ENCODE results near the gene HIVEP3.
A peak's percentile ranks its signal among the peaks of the same experiment; 100 is the strongest.

Gene HIVEP3

DNA sequence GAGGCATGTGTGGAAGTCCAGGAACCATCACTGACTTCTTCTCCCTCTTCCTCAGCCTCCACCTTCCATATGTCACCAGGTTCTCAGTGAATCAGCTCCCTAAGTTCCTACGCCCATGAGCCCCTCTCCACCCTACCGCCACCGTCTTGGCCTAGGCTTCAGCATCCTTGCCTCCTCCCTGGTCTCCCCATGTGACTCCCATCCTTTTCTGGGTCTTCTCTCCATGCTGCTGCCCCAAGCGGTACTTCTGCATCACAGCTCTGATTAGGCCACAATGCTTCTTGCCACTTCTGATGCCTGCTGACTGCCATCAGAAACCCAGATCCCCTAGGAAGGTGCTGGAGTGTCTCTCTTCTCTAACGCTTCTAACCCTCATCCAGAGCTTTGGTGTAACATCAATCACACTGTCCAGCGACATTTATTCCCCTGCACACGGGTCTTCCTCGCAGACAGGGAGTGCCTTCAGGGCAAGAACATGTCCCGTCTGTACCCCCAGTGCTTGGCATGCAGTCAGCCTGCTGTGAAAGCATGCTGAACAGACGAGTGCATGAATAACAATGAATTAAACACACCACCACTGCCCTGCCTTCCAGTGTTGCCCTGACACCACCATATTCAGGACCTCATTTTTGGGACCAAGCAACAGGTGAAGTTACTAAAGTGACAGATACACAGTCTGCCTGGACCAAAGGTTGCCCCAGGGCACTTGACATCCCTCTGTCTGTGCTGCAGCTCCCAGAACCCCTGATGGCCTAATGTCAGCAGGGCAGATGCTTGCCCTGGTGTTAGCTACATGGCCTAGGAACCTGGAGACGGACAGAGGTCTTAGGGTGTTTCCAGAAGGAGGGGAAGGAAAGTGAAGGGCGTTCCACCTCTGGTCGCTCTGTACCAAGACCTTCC lies 275.6 kb downstream of the HIVEP3 start:
- no peak for DNase-seq

DNA sequence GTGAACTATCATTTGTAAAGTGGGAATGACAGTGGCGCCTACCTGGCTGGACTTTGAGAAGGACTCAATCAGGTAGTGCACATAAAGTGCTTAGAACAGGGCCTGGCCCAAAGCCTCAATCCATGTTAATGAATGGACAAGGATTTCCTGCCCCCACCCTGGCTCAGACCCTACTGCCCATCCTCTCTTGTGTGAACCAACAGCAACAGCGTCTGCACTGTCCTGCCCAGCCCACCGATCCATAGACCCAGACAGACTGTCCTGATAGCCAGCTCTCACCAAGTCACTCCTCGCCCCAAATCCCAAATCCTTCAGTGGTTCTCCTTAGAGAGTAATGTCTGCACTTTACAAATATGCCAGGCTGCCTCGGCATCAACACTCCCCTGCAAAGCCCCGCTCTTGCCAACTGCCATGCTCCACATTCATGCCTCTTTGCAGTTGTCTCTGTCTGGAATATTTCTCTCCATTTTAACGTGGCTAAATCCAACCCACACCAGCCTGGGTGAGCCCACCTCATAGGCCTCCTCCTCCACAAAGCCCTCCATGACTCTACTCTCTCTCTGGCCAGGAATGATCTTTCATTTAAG lies 276.7 kb downstream of the HIVEP3 start:
- DNase-seq = no peak

DNA sequence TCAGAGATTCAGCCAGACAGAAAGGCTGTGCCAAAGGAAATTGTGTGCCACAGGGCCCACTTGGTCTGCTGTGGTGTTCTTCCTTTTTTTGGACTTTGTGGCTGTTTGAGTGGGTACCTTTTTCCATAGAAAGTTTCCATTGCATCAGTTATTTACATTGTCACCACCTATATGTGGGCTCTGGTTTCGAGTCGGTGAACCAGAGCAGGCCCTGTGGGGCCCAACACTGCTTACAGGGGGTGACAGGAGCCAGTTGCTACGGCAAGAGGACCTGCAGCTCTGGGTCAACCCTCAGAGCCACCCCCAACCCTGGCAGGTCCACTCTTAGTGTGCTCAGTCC lies 277.3 kb downstream of the HIVEP3 start:
- DNase-seq = peak; percentile 71

DNA sequence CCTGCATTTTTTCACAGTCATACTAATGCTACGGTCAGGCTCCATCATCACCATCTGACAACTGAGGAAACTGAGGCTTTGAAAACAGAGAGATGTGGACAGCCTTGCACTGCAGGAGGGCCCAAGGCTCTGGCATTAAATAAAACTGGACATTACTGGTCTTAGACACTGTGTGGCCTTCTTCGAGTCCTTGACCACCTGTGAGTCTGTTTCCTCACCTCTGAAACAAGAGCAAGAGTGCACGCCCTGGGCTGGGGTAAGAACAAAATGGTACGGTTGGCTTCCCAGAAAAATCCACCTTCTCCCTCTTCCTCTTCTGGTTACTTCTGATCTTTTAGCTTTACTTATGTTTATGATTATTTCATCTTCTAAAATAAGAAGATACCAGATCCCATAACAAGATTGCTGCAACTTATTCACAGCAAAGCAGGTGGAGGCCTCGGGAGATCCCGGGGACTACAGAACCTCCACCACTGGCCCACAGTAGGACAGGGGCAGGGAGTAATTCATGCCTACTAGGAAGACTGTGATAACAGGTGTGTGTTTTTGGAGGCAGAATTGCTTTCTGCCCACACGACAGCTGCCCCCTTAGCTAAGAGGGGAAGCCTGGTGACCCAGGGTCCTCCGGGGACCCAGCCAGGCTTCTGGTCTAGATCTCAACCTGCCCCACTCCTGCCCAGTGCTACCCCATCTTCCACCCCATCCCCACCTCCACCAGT lies 277.8 kb downstream of the HIVEP3 start:
- DNase-seq = no peak

DNA sequence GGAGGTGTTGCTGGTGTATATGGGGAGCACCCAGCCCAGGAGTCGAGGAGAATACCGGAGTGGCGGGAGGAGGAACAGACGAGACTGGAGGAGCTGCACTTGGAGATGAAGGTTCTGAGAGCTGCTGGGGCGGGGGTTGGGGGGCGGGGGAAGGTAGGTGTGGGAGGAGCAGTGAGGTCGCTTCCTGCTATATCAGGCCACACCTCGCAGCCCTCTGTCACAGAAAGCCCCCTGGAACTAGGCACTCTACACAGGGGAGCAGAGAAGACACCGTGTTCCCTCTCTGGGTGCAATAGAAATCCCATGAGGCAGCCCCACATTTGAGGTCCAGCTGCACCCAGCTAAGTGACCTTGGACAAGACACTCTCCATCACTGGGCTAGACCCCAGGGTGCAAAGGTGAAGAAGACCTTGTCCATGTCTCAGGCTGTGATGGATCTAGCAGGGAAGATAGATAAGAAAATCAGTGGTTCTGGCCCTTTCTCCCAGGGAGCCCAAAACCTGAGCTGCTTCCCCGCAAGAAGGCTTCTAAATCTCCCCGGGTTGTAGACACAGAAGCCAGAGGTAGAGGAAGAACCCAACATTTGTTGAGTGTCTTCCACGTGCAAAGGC lies 278.5 kb downstream of the HIVEP3 start:
- no peak for DNase-seq

DNA sequence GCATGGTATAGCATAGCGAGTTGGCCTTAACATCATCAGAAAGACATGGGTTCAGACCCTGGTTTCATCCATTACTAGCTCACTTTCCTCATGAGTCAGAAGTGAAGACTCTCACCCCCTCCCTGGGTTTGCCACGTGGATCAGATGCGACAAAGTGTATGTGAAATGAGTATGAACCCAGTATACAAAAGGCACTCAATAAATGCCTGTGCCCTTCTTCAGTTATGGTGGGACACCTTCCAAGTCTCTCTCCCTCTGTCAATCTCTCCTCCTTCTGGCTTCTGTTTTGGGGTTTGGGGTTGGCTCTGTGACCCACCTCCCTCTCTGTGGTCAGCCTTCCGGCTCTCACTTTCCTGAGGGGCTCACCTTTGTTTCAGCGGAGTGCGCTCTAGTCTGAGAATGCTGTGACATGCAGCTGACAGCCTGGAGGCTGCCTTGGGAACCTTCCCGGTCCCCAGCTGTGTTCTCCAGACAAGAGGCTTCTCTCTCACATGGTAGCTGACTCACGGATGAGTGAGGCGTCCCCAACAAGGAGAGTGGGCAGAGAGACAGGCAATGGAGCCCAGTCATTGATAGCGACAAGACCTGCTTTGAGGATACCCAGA lies 279.3 kb downstream of the HIVEP3 start:
- peak; percentile 78 for DNase-seq

DNA sequence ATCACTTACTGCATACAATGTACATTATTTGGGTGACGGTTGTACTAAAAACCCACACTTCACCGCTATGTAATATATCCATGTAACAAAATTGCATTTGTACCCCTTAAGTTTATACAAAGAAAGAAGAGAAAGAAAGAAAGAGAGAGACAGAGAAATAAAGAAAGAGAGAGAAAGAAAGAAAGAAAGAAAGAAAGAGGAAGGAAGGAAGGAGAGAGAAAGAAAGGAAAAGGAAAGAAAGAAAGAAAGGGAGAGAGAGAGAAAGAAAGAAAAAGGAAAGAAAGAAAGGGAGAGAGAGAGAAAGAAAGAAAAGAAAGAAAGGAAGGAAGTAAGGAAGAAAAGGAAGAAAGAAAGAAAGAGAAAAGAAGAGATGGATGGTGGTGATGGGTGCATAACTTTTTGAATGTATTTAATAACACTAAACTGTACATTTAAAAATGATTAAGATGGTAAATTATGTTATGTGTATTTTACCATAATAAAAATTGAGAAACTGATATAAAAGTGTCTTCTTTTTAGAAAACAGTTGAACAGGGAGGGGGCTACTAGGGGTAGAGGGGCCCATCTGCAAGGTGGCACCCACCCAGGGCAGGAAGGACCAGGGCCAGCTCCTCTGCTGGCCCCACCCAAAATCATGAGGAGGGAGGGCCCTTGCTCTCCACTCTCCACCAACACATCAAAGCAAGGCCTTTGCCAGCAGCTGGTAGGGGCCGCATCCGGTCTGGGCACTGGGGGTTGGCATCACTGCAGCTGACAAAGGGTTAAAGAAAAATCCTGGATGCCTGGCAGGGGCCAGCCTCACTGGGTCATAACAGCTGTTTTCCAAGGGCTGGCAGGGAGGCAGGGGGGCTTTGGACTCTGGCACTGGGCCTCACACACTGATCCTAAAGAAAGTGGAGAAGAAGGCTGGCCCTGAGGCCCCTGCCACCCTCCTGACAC lies 280.4 kb downstream of the HIVEP3 start:
- no peak for DNase-seq

DNA sequence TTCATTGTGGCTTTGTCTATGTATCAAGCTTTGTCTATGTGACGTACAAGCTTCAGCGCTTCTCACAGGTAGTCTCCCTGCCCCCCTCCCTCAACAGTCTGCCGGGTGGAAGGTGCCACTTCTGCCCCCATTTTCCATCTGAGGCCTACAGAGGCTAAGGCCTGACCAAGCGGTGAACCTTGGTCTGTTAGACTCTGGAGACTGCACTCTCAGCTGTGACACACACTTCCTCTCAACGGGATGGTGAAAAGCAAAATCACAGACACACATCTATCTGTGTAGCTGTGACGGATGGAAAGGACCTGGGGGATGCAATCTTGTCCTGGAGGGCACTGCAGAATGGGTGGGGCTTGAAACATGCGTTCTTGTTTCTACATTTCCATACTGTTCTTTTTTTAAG lies 281.4 kb downstream of the HIVEP3 start:
- DNase-seq = no peak

DNA sequence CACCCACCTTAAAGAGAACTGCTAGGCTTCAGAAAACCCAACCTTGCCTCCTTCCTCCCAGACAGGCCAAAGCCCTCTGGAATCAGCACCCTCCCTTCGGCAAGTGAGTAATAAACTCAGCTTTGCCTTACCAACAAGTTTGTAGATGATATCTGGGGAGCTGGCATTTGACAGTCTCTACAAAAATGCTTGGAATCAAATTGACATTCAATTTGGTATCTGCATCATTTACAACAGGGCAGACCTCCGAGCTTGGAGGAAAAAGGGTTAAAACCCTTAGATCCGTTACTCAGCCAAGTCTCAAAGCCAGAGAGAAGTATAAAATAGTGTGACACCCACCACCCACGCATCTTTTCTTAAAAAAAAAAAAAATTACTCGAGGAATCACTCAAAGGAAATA lies 285.0 kb downstream of the HIVEP3 start:
- no peak for DNase-seq

DNA sequence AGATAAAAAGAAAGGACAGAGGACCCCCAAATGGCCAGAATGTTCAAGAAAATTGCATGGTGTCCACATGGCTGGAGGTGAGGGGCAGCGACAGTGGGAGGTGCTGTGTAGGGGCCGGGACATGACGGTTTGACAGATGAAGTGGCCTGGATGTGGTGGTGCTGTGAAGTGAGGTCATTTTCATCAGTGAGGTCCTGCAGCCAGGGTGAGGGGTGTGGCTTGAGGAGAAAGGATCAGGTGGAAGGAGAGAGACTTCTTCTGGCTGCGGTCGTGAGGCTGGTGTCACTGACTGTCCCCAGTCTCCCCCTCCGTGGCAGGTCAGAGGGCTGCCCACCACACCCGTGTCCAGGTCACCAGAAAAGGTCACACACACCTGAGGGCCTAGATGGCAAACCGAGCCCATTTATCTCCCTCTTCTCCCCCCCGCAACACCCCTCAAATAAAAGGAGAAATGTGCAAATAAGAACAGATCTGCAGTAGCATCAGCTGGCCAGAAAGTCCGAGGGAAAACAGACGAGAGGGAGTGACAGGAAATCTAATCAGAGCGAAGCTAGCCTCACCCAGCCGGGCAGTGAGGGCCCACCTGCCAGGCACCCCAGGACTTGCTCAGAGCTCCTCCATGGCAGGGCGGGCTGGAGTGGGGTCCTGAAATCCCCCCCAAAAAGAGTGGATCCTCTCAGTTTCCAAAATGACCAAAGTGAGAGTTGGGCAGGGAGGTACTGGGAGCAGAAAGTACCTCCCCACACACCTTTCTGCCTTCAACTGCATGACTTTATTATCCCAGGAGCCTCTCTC lies 285.7 kb downstream of the HIVEP3 start:
- DNase-seq = no peak

DNA sequence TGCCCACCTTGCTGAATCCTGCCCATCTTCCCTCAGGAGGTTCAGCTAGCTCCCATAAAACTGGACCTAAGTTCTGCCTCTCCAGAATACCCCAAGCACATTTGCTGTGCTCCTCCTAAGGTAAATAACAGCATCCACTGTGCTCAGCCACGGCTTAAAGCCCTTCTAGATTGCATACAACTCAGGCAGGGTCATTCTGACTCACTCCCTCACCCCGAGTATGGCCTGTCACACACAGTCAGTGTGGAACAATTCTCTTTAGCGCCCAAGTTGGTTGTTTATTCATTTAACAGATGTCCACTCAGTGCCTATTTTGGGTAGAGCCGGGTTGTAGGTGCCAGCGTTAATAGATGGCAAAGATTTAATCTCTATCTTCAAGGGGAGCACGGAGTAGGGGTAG lies 286.8 kb downstream of the HIVEP3 start:
- DNase-seq = no peak

DNA sequence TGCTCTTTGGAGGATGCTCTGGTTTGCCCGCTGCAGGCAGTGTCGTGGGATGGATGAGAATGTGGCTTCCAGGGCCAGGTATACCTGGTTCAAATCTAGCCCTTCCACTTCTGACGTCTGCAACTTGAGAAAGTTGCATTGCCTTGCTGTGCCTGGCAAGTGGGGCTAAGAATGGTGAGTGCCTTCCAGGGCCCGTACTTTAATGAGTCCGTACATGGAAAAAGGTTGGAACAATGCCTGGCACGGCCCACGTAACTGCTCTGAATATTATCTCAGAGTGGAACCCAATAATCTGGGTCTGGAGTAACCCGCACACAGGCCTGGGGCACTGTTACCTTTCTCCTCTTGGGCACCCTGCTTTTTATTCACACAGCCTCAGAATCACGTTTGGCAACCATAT lies 287.6 kb downstream of the HIVEP3 start:
- no peak for DNase-seq

DNA sequence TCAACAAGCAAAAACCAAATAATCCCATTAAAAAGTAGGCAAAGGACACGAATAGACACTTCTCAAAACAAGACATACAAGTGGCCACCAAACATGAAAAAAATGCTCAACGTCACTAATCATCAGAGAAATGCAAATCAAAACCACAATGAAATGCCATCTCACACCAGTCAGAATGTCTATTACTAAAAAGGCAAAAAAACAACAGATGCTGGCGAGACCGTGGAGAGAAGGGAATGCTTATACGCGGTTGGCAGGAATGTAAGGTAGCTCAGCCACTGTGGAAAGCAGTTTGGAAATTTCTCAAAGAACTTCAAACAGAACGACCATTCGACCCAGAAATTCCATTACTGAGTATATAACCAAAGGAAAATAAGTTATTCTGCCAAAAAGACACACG lies 289.2 kb downstream of the HIVEP3 start:
- DNase-seq = no peak

DNA sequence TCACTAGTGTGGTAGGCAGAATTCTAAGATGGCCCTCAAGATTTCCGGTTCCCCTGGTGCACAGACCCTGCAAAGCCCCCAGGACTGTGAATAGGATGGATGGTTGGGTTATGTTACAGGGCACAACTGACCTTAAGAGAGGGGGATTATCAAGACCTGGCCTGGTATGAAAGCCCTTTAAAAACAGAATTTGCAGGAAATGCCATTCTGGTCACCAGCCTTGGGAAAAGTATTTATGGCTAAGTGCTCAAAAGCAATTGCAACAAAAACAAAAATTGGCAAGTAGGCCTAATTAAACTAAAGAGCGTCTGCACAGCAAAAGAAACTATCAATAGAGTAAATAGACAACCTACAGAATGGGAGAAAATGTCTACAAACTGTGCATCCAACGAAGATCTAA lies 289.6 kb downstream of the HIVEP3 start:
- DNase-seq = no peak

DNA sequence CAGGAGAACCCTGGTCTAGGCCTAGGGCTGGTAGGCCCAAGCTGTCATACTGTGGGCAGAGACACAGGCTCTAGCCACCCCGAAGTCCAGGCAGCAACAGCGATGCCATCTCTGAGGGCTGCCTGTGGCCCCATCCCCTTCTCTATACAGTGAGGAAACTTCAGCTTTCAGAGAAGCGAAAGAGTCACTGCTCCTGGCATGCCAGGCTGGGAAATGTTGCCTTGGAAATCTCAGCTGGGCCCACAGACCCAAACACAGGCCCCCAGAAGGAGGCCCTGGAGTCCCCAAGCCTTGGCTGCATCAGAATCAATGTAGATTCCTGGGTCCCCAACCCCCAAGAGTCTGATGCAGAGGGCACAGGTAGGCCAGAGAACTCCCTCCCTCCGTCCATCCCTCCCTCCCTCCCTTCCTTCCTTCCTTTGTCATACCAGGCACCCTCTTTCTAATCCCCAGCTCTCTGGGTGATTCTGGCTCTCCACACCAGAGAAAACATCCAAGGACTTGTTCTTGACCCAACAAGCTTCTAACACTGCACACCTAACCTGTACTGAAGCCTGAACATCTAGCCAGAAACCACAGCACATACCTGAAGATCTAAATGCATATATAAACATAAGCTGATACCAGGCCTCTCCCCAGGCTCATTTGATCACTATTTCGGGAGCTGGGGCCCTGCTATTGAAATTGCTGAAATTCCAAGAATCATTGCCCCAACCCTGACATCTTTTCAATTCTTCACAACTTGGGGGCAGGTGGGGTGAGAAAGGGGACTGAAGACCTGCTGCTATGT lies 291.0 kb downstream of the HIVEP3 start:
- no peak for DNase-seq

DNA sequence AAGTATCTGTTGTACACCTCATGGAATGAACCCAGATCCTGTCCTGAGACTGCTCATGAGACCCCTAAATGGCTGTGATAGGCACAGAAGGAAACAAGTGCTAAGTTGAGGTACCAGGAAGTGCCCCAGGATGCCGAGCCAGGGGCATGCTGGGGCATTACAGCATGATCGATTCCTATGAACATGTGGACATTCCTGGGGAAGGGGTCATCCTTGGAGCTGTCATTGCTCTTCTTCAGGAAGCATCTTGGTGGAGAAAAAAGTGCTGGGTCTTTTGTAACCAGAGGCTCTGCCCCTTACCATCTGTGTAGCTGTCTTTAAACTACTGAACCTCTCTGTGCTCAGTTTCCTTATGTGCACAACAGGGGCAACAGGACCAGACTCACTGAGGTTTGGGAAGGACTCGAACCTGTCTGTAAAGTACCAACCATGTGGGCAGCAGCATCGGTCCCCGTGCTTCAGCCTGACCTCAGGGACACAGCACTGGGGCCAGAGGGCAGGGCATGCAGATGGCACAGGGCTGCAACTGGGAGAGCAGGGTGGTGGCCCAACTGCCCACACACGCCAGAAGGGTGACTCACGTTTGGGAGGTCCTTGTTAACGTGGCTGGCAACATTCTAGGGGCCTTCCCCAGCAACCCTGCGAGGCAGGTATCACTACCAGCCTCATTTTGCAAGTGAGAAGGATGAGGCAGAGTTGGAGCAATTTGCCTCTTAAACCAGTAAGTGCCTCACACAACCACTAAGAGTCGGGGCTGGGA lies 291.9 kb downstream of the HIVEP3 start:
- peak; percentile 78 for DNase-seq

DNA sequence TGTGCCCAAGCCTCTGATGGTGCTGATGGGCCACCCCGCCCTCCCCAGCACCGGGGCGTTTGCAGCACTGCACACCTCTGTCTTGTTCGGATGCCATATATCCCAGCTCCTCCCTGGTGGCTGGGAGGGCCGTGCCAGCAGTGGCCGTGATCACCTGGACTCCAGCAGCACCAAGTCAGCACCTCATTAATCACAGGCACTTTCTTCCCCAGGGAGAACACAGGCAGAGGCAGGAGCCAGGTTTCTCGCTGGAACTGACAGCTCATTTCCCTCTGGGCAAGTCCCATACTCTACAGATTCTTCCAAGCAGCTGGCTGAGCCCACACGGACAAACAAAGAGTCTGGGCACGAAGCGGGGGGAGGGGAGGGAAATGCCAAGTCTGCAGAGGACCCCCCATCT lies 292.6 kb downstream of the HIVEP3 start:
- DNase-seq = peak; percentile 21

DNA sequence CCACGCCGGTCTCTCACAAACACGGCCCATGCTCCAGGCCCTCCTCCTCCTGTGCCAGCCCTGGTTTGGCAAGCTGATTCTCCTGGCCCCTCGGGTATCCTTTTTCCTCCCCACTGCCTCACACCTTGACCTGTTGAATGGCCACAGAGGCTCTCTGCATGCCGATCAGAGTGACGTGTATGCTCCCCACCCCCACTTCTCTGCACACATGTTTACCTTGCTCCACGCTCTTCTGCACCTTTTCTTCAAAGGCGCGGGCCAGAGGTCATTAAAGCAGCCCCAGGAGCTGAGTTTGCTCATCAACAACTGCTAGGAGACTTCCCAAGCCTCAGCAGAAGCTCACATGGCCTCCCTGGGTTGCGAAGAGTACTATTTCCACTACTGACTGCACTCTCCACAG lies 295.0 kb downstream of the HIVEP3 start:
- no peak for DNase-seq
